MCF 10A (cell line): ENCODE data around the gene TRDN. TPM values are rescaled to one million over a fixed set of nuclear protein-coding genes. Genes with fewer than 3 reads are reported as not detected.
A peak's percentile ranks its signal among the peaks of the same experiment; 100 is the strongest.

Experiments
- BruUV-seq: library from RNA; stranded (reverse); fragments of 400-500 nt; replicated peaks from 2 replicates; lab custom pipeline; 2021; lab: Mats Ljungman, UMichigan
- CTCF ChIA-PET: fragments of 300-600 bp; sonication (Branson Sonifier 250); formaldehyde crosslinking; extraction: SDS; loops from one replicate; lab custom pipeline; 2021; ENCODE audit warnings: antibody characterized with exemption, inconsistent platforms; lab: Yijun Ruan, JAX
- POLR2A ChIA-PET: fragments of 300-600, 350-650 bp; sonication (Branson Sonifier 250); formaldehyde crosslinking; extraction: SDS; loops from one replicate; lab custom pipeline; 2020; ENCODE audit warnings: antibody characterized with exemption, inconsistent platforms; lab: Yijun Ruan, JAX
- DNase-seq: peaks from one replicate; pipeline ENCODE4 v3.0.0-alpha.2; 2018; ENCODE audit not compliant: unreplicated experiment
- H3K27ac Mint-ChIP-seq: one replicate; pipeline ENCODE4 v1.8.0; 2022; ENCODE audit warnings: mild to moderate bottlenecking, low read depth, mixed read lengths; ENCODE audit not compliant: unreplicated experiment
- H3K27me3 Mint-ChIP-seq: one replicate; pipeline ENCODE4 v1.8.0; 2022; ENCODE audit warnings: mixed read lengths; ENCODE audit not compliant: insufficient read depth, unreplicated experiment
- H3K36me3 Mint-ChIP-seq: one replicate; pipeline ENCODE4 v1.8.0; 2022; ENCODE audit warnings: mild to moderate bottlenecking, moderate library complexity, mixed read lengths; ENCODE audit not compliant: insufficient read depth, unreplicated experiment
- H3K4me1 Mint-ChIP-seq: one replicate; pipeline ENCODE4 v1.8.0; 2022; ENCODE audit warnings: mixed read lengths; ENCODE audit not compliant: insufficient read depth, unreplicated experiment
- H3K4me3 Mint-ChIP-seq: one replicate; pipeline ENCODE4 v1.8.0; 2022; ENCODE audit warnings: mild to moderate bottlenecking, moderate library complexity, mixed read lengths; ENCODE audit not compliant: unreplicated experiment
- H3K9me3 Mint-ChIP-seq: one replicate; pipeline ENCODE4 v1.8.0; 2022; ENCODE audit warnings: mixed read lengths; ENCODE audit not compliant: unreplicated experiment
- CTCF ChIP-seq: fragments of 200-600 bp; IDR thresholded peaks from one replicate; pipeline ENCODE4 v1.8.0; 2022; ENCODE audit warnings: antibody characterized with exemption, mild to moderate bottlenecking; ENCODE audit not compliant: unreplicated experiment
- intact Hi-C: fragments of 100-400 bp; cut with micrococcal nuclease; formaldehyde crosslinking; loops from 2 replicates; pipeline ENCODE4 v1.14.1; 2022
- total RNA-seq: library from RNA; stranded (reverse); gene quantifications from 2 replicates; pipeline ENCODE4 v1.2.3, GENCODE V29; 2022

TRDN gene
- total RNA-seq, 1 experiment from 2014 or later: not detected

GRCh38 chr6:123214433-123214832, 422.3 kb downstream of the TRDN start:
- no TSS peak for BruUV-seq
- Mint-ChIP-seq H3K4me3 (no peak overlapping the region), H3K36me3 (no peaks in the 10 kb centered on the region), H3K27me3 (no peaks in the 10 kb centered on the region), H3K4me1 (no peaks in the 10 kb centered on the region), H3K9me3 (no peaks in the 10 kb centered on the region), H3K27ac (no peak overlapping the region)
- ChIA-PET POLR2A (no interaction called here), CTCF (no interaction called here)
- intact Hi-C loops: no loop called here
- TF ChIP-seq CTCF: no peak
- no peak for DNase-seq

GRCh38 chr6:123213921-123214320, 422.8 kb downstream of the TRDN start:
- H3K4me3 Mint-ChIP-seq: no peak overlapping the region
- no peak for DNase-seq

DNA sequence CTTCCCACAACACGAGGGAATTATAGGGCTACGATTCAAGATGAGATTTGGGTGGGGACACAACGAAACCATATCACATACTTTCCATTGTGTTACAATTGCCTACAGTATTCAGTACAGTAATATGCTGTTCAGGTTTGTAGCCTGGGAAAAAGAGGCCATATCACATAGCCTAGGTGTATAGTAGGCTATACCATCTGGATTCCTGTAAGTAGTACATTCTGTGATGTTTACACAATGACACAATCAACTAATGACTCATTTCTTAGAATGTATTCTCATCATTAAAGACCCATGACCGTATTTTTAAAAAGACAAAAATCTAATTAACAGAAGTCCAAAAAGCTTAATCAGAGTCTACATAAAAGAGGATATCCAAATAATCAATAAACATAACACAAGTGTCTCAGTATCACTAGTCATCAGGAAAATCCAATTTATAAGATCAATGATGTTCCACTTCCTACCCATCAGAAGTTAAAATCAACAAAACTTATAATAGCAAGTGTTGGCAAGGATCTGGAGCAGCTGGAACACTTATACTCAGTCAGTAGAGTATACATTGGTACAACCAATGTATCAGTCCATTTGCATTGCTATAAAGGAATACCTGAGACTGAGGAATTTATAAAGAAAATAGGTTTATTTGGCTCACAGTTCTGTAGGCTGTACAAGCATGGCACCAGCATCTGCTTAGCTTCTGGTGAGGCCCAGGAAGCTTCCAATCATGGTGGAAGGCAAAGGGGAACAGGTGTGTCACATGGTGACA, 424.8 kb downstream of the TRDN start:
- BruUV-seq: no TSS peak
- no peak for TF ChIP-seq CTCF
- Mint-ChIP-seq H3K27me3 (no peaks in the 10 kb centered on the region), H3K4me1 (no peaks in the 10 kb centered on the region), H3K4me3 (no peak overlapping the region), H3K36me3 (no peaks in the 10 kb centered on the region), H3K27ac (no peak overlapping the region), H3K9me3 (no peaks in the 10 kb centered on the region)
- intact Hi-C loops: no loop called here
- POLR2A ChIA-PET: no interaction called here
- CTCF ChIA-PET: no interaction called here
- peak; percentile 41 for DNase-seq

More at GRCh38 chr6:123213921-123214320, 422.8 kb downstream of the TRDN start:
- no peak overlapping the region for H3K27ac Mint-ChIP-seq
- no peak for TF ChIP-seq CTCF
- POLR2A ChIA-PET: no interaction called here
- no peaks in the 10 kb centered on the region for H3K27me3 Mint-ChIP-seq
- H3K36me3 Mint-ChIP-seq: no peaks in the 10 kb centered on the region
- no peaks in the 10 kb centered on the region for H3K4me1 Mint-ChIP-seq
- intact Hi-C loops: no loop called here
- CTCF ChIA-PET: no interaction called here
- no peaks in the 10 kb centered on the region for H3K9me3 Mint-ChIP-seq
- no TSS peak for BruUV-seq

DNA sequence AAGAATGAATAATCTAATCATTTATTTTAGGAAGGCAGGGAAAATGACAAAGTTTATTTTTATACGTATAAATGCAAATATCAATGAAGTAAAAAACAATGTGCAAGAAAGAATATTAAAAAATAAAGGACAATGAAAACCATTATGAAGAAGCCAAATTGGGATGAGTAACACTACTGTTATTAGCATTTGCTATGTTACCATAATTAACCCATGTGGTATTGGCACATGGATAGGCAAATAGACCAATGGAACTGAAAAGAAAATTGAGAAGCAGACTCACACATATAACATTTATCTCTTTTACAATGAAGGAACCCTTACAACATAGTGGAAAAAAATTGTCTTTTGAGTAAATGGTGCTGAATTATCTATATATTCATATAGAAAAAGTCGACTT, 426.1 kb downstream of the TRDN start:
- no peak for TF ChIP-seq CTCF
- POLR2A ChIA-PET: no interaction called here
- no peak overlapping the region for H3K4me3 Mint-ChIP-seq

More for the DNA sequence above, 426.1 kb downstream of the TRDN start:
- Mint-ChIP-seq H3K4me1 (no peaks in the 10 kb centered on the region), H3K9me3 (no peaks in the 10 kb centered on the region), H3K27me3 (no peaks in the 10 kb centered on the region), H3K36me3 (no peaks in the 10 kb centered on the region), H3K27ac (no peak overlapping the region)
- intact Hi-C loops: no loop called here
- BruUV-seq: no TSS peak
- CTCF ChIA-PET: interaction anchor here (0.6 kb wide), 2 partner anchors 164 to 245 kb away, joined by 3 to 4 read pairs; no protein-coding TSS in a partner anchor
- no peak for DNase-seq
